HG02642 (cell line): Measurements from ENCODE around the gene ZNF329.

Experiments
- ATAC-seq: cut with Tn5 transposase; IDR thresholded peaks from one replicate; pipeline ENCODE4 v1.9.1; 2021; ENCODE audit warnings: mild to moderate bottlenecking; ENCODE audit not compliant: unreplicated experiment, poor library complexity

Gene ZNF329

GRCh38 chr19:58123354-58123753, 27.2 kb downstream of the ZNF329 start:
- no peak for ATAC-seq

- ATAC-seq, result no peak
Measured at GRCh38 chr19:58118979-58119733, 31.4 kb downstream of the ZNF329 start.

- ATAC-seq, result no peak
Measured at GRCh38 chr19:58117841-58118575, 32.6 kb downstream of the ZNF329 start.

GRCh38 chr19:58108546-58108817, 42.1 kb downstream of the ZNF329 start:
- ATAC-seq, result no peak

GRCh38 chr19:58107778-58108545, 42.6 kb downstream of the ZNF329 start:
- no peak for ATAC-seq

- ATAC-seq, result no peak
Measured at GRCh38 chr19:58098682-58098998, 51.9 kb downstream of the ZNF329 start.

GRCh38 chr19:58097781-58098681, 52.6 kb downstream of the ZNF329 start, which contains the start of gene ZSCAN18:
TSS of gene ZSCAN18 (minus strand) at chr19:58098231. CDS start at chr19:58090267, 7,964 bp downstream.
- peak; percentile 92 for ATAC-seq

- ATAC-seq, result no peak
Measured at GRCh38 chr19:58097349-58097748, 53.2 kb downstream of the ZNF329 start.

- ATAC-seq, result no peak
Measured at GRCh38 chr19:58096884-58097283, 53.7 kb downstream of the ZNF329 start.

- ATAC-seq, result no peak
Measured at GRCh38 chr19:58095328-58095727, 55.3 kb downstream of the ZNF329 start.

GRCh38 chr19:58093071-58093470, 57.5 kb downstream of the ZNF329 start:
- ATAC-seq, result no peak

- no peak for ATAC-seq
Measured at GRCh38 chr19:58091251-58091995, 59.2 kb downstream of the ZNF329 start.

- ATAC-seq, result no peak
Measured at GRCh38 chr19:58089846-58090245, 60.7 kb downstream of the ZNF329 start.

GRCh38 chr19:58088521-58089052, 62.0 kb downstream of the ZNF329 start:
- no peak for ATAC-seq

GRCh38 chr19:58086825-58087710, 63.5 kb downstream of the ZNF329 start:
- no peak for ATAC-seq

GRCh38 chr19:58085348-58085875, 65.2 kb downstream of the ZNF329 start:
- ATAC-seq, result no peak

- no peak for ATAC-seq
Measured at GRCh38 chr19:58084596-58085347, 65.8 kb downstream of the ZNF329 start.
